Caco-2 (cell line): Measurements from ENCODE around the gene TRPC5OS. TPM values are rescaled to one million over a fixed set of nuclear protein-coding genes. Genes with fewer than 3 reads are reported as not detected.

Experiments used
- BruUV-seq: library from RNA; stranded (reverse); fragments of 400-500 nt; replicated peaks from 2 replicates; lab custom pipeline; 2021; lab: Mats Ljungman, UMichigan
- CTCF ChIA-PET: fragments of 300-600 bp; sonication (Branson Sonifier 250); formaldehyde crosslinking; loops from one replicate; lab custom pipeline; 2022; ENCODE audit warnings: antibody characterized with exemption; lab: Charles Lee
- POLR2A ChIA-PET: fragments of 300-600 bp; sonication (Branson Sonifier 250); formaldehyde crosslinking; loops from one replicate; lab custom pipeline; 2022; ENCODE audit warnings: antibody characterized with exemption; lab: Charles Lee
- DNase-seq, 2 experiments: peaks; one replicate each; pipeline versions ENCODE4 v3.0.0 to v3.0.0-alpha.2; 2020 to 2022
- H3K27me3 ChIP-seq: replicated peaks from 2 replicates; pipeline ENCODE4 v1.6.0; 2011; ENCODE audit warnings: low read length; ENCODE audit not compliant: control insufficient read depth, insufficient read depth
- H3K36me3 ChIP-seq: 2 replicates; pipeline ENCODE4 v1.5.1; 2011; ENCODE audit warnings: low read length; ENCODE audit not compliant: control insufficient read depth, insufficient read depth
- H3K4me1 ChIP-seq: fragments of 250-450 bp; sonication (Bioruptor Pico); 2 replicates; pipeline ENCODE4 v1.5.1; 2020; ENCODE audit warnings: mild to moderate bottlenecking
- H3K4me3 ChIP-seq: 2 replicates; pipeline ENCODE4 v1.5.1; 2011; ENCODE audit warnings: low read depth, mild to moderate bottlenecking, control low read depth, low read length
- H3K9me3 ChIP-seq: fragments of 250-450 bp; sonication (Bioruptor Pico); 2 replicates; pipeline ENCODE4 v1.5.1; 2020; ENCODE audit warnings: mild to moderate bottlenecking, moderate library complexity
- H3K27ac Mint-ChIP-seq: one replicate; pipeline ENCODE4 v1.8.0; 2022; ENCODE audit warnings: mixed read lengths; ENCODE audit not compliant: unreplicated experiment
- H3K27me3 Mint-ChIP-seq: one replicate; pipeline ENCODE4 v1.8.0; 2022; ENCODE audit warnings: mixed read lengths; ENCODE audit not compliant: insufficient read depth, unreplicated experiment
- H3K36me3 Mint-ChIP-seq: one replicate; pipeline ENCODE4 v1.8.0; 2022; ENCODE audit warnings: mild to moderate bottlenecking, mixed read lengths; ENCODE audit not compliant: insufficient read depth, unreplicated experiment
- H3K4me1 Mint-ChIP-seq: one replicate; pipeline ENCODE4 v1.8.0; 2022; ENCODE audit warnings: low read depth, mixed read lengths; ENCODE audit not compliant: unreplicated experiment
- H3K4me3 Mint-ChIP-seq: one replicate; pipeline ENCODE4 v1.8.0; 2022; ENCODE audit warnings: mild to moderate bottlenecking, moderate library complexity, mixed read lengths; ENCODE audit not compliant: unreplicated experiment
- H3K9me3 Mint-ChIP-seq: one replicate; pipeline ENCODE4 v1.8.0; 2022; ENCODE audit warnings: mixed read lengths; ENCODE audit not compliant: unreplicated experiment
- intact Hi-C: fragments of 100-400 bp; cut with micrococcal nuclease; formaldehyde crosslinking; loops from one replicate; pipeline ENCODE4 v1.10.0; 2022; ENCODE audit not compliant: unreplicated experiment
- total RNA-seq: library from RNA; stranded (reverse); gene quantifications from 2 replicates; pipeline ENCODE4 v1.2.3, GENCODE V29; 2022
- TF ChIP-seq, protein P1 (sequence below), 2 experiments: fragments of 200-600 bp in 1 of 2; IDR thresholded peaks; 1 replicate in 1 of 2; 2 replicates in 1 of 2; pipeline versions ENCODE4 v1.5.1 to v1.8.0; 2011 to 2022; ENCODE audit warnings: antibody characterized with exemption in 1 of 2, control low read depth in 1 of 2, inconsistent platforms in 1 of 2, low read depth in 1 of 2, low read length in 1 of 2, mild to moderate bottlenecking in 1 of 2, moderate library complexity in 1 of 2; ENCODE audit not compliant: insufficient read depth in 1 of 2, severe bottlenecking in 1 of 2, unreplicated experiment in 1 of 2

The TRPC5OS gene
- total RNA-seq, 1 experiment from 2014 or later: not detected

DNA sequence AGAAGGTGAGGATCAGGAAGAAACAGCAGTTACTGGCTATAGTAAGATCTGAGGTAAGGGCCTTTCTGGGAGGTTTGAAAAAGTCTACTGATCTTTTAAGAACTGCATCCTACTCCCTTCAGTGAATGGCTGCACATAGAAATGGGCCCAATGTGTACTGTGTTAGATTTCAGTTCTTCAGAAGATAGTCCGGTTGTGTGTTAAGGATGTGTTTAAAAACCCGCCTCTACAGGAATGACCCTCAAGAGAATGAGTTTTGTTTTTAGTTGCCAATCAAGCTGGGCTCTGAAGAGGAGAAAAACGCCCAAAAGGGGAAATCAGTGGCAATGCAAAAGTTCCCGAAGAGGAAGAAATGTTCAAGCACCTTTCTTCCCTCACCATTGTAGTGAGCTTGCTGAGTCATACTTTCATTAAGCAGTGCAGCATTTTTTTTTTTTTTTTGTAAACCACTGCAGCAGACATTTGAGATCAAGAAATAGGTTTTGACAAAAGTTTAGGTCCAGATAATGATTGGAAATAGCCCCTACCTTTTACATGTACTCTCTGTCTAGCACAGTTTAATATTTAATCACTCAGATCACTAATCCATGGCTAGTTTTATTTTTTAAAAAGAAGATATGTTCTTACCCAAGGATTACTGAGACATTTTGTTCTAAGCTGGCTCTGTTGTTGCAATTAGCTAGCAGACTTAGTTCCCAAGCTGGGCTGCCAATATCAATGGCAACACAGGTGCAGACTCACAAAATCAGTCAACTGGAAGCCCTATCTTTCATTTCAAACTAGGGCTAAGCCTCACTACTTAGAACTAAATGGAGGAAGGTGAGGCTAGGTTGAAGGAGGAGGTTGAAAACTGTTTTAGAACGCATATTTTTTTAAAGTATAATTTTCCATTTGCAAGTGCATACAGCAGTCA, 7.0 kb upstream of the TRPC5OS start:
- H3K36me3 ChIP-seq: no peaks in the 10 kb centered on the region
- no peak for DNase-seq
- H3K4me3 ChIP-seq: no peak overlapping the region
- Mint-ChIP-seq H3K9me3 (no peaks in the 10 kb centered on the region), H3K27me3 (no peaks in the 10 kb centered on the region), H3K27ac (no peak overlapping the region), H3K4me1 (no peaks in the 10 kb centered on the region), H3K36me3 (no peaks in the 10 kb centered on the region), H3K4me3 (no peak overlapping the region)
- H3K9me3 ChIP-seq: no peaks in the 10 kb centered on the region
- CTCF ChIA-PET: interaction anchor here (1.0 kb wide), 1 partner anchor 158 kb away, joined by 4 read pairs; no protein-coding TSS in a partner anchor
- intact Hi-C loops: loop anchor here (1.0 to 2.0 kb wide), 3 partner anchors 175 to 774 kb away; no protein-coding TSS in a partner anchor
- no peaks in the 10 kb centered on the region for H3K4me1 ChIP-seq
- TF ChIP-seq, protein P1, sequence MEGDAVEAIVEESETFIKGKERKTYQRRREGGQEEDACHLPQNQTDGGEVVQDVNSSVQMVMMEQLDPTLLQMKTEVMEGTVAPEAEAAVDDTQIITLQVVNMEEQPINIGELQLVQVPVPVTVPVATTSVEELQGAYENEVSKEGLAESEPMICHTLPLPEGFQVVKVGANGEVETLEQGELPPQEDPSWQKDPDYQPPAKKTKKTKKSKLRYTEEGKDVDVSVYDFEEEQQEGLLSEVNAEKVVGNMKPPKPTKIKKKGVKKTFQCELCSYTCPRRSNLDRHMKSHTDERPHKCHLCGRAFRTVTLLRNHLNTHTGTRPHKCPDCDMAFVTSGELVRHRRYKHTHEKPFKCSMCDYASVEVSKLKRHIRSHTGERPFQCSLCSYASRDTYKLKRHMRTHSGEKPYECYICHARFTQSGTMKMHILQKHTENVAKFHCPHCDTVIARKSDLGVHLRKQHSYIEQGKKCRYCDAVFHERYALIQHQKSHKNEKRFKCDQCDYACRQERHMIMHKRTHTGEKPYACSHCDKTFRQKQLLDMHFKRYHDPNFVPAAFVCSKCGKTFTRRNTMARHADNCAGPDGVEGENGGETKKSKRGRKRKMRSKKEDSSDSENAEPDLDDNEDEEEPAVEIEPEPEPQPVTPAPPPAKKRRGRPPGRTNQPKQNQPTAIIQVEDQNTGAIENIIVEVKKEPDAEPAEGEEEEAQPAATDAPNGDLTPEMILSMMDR (IDR thresholded peaks at IDR 0.05; ENCODE audit: insufficient read depth in 1 of 2, low read depth in 1 of 2, low read length in 1 of 2, severe bottlenecking in 1 of 2, unreplicated experiment in 1 of 2): no peak
- no peaks in the 10 kb centered on the region for H3K27me3 ChIP-seq
- BruUV-seq: no TSS peak
- POLR2A ChIA-PET: no interaction called here

DNA sequence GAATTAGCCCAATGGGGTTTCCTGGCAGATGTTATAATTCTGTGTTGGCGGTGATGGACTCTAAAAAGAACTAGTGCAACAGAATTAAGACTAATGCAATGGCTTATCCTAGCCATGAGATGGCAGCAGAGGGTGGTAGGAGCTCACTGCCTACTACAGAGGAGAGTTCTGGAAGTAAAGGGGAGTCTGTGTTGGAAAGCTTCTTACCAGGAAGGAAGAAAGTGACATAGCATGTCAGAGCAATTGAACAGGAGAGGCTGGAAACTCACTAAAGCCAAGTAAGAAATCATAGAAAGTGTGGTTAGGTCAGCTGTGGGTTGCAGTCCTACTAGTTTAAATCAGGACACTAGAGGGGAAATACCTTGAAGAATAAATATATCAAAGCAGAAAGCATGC, 6.3 kb upstream of the TRPC5OS start:
- H3K9me3 ChIP-seq: no peaks in the 10 kb centered on the region
- DNase-seq: peak; percentile 34 to 36
- Mint-ChIP-seq H3K9me3 (no peaks in the 10 kb centered on the region), H3K27me3 (no peaks in the 10 kb centered on the region), H3K36me3 (no peaks in the 10 kb centered on the region), H3K4me3 (no peak overlapping the region), H3K4me1 (no peaks in the 10 kb centered on the region), H3K27ac (no peak overlapping the region)
- TF ChIP-seq, protein P1 (IDR thresholded peaks at IDR 0.05; ENCODE audit: insufficient read depth in 1 of 2, low read depth in 1 of 2, low read length in 1 of 2, severe bottlenecking in 1 of 2, unreplicated experiment in 1 of 2): peak; percentile 36 to 49
- intact Hi-C loops: loop anchor here (1.0 to 2.0 kb wide), 3 partner anchors 175 to 773 kb away; no protein-coding TSS in a partner anchor
- no peaks in the 10 kb centered on the region for H3K27me3 ChIP-seq
- POLR2A ChIA-PET: no interaction called here
- CTCF ChIA-PET: interaction anchor here (0.5 to 1.0 kb wide), 2 partner anchors 37 to 157 kb away, joined by 3 to 4 read pairs; no protein-coding TSS in a partner anchor
- H3K4me1 ChIP-seq: no peaks in the 10 kb centered on the region
- BruUV-seq: no TSS peak
- no peak overlapping the region for H3K4me3 ChIP-seq
- H3K36me3 ChIP-seq: no peaks in the 10 kb centered on the region

DNA sequence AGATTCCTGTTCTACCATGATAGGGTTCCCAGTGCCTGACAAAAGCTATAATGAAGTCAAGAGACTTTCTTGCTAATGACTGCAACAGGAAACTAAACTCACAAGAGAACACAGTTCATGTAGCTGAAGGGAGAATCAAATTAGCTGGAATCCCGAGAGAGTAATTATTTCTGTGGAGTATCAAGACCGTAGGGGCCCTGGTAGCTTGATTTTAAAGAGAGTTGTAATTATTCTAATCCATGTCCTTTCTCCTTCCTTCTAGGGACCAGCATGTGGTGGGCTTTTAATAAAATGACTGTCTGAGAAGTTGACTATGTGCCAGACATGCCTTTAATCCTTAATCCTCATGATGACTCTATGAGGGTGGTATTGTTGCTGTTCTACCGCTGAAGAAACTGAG, 1.7 kb upstream of the TRPC5OS start:
- intact Hi-C loops: no loop called here
- H3K27me3 ChIP-seq: no peaks in the 10 kb centered on the region
- no peaks in the 10 kb centered on the region for H3K36me3 ChIP-seq
- no peaks in the 10 kb centered on the region for H3K4me1 ChIP-seq
- no peak for DNase-seq
- peaks cover 4% of the 10 kb centered on the region for H3K27me3 Mint-ChIP-seq
- H3K4me3 Mint-ChIP-seq: no peak overlapping the region
- H3K27ac Mint-ChIP-seq: no peak overlapping the region
- no peaks in the 10 kb centered on the region for H3K4me1 Mint-ChIP-seq
- no TSS peak for BruUV-seq
- ChIA-PET POLR2A (no interaction called here), CTCF (no interaction called here)
- TF ChIP-seq, protein P1 (IDR thresholded peaks at IDR 0.05; ENCODE audit: insufficient read depth in 1 of 2, low read depth in 1 of 2, low read length in 1 of 2, severe bottlenecking in 1 of 2, unreplicated experiment in 1 of 2): no peak
- no peaks in the 10 kb centered on the region for H3K9me3 Mint-ChIP-seq
- H3K36me3 Mint-ChIP-seq: no peaks in the 10 kb centered on the region
- no peaks in the 10 kb centered on the region for H3K9me3 ChIP-seq
- H3K4me3 ChIP-seq: no peak overlapping the region
